Prostate gland (tissue), 2 donors: ENCODE results near the gene SEPTIN7.

Experiments
- POLR2A ChIP-seq: fragments of 450-650 bp; IDR thresholded peaks from one replicate; pipeline ENCODE4 v1.6.1; 2016; ENCODE audit warnings: antibody characterized with exemption, mild to moderate bottlenecking
- POLR2AphosphoS5 ChIP-seq: sonication (generic); formaldehyde crosslinking; IDR thresholded peaks from one replicate; pipeline ENCODE4 v1.6.1; 2017; ENCODE audit warnings: antibody characterized with exemption
- TF ChIP-seq, protein P1 (sequence below), 4 experiments: fragments of 200-600 bp in 2 of 4; fragments of 450-650 bp in 2 of 4; sonication (generic) in 2 of 4; IDR thresholded peaks; 1 replicate in 3 of 4; 2 replicates in 1 of 4; pipeline ENCODE4 v1.5.1; 2016 to 2019; ENCODE audit warnings: antibody characterized with exemption in 4 of 4, mild to moderate bottlenecking in 2 of 4, moderate library complexity in 2 of 4

DNA sequence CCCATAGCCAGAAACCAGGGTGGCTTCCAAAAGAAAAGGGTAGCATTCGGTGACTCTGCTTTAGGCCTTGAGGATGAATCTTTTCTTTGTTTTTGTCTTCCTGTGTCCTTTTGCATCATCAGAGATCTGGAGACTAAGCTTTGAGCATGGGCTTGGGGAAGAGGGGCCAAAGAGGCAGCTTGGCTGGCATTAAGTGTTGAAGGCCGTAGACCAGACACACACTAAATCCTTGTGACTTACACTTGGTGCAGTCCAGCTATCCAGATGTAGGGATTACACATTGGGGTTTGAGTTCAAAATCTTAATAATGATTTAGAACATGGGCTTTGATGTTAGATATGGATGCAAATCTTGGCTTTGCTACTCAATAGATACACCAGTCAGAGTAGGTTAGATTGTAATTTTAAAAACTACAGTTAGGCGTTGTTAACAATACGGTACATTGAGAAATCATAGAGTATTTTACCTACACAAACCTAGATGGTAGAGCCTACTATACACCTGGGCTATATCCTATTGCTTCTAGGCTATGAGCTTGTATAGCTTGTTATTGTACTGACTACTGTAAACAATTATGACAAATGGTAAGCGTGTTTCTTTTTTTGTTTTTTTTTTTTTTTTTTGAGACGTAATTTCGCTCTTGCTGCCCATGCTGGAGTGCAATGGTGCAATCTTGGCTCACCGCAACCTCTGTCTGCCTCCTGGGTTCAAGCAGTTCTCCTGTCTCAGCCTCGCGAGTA, 3.5 kb downstream of the SEPTIN7 start:
- TF ChIP-seq POLR2A, result no peak
- TF ChIP-seq POLR2AphosphoS5, result no peak
- TF ChIP-seq, protein P1, sequence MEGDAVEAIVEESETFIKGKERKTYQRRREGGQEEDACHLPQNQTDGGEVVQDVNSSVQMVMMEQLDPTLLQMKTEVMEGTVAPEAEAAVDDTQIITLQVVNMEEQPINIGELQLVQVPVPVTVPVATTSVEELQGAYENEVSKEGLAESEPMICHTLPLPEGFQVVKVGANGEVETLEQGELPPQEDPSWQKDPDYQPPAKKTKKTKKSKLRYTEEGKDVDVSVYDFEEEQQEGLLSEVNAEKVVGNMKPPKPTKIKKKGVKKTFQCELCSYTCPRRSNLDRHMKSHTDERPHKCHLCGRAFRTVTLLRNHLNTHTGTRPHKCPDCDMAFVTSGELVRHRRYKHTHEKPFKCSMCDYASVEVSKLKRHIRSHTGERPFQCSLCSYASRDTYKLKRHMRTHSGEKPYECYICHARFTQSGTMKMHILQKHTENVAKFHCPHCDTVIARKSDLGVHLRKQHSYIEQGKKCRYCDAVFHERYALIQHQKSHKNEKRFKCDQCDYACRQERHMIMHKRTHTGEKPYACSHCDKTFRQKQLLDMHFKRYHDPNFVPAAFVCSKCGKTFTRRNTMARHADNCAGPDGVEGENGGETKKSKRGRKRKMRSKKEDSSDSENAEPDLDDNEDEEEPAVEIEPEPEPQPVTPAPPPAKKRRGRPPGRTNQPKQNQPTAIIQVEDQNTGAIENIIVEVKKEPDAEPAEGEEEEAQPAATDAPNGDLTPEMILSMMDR (IDR thresholded peaks at IDR 0.05), result no peak
